H1 (cell line): ENCODE measurements around the gene PASD1. TPM values are rescaled to one million over a fixed set of nuclear protein-coding genes. Genes with fewer than 3 reads are reported as not detected.

Source experiments
- CTCF ChIA-PET: fragments of 300-600 bp; sonication (Branson Sonifier 250); formaldehyde crosslinking; loops from one replicate; lab custom pipeline; 2021; ENCODE audit not compliant: partially characterized antibody; lab: Charles Lee
- POLR2A ChIA-PET: fragments of 300-600 bp; sonication (Branson Sonifier 250); formaldehyde crosslinking; loops from one replicate; lab custom pipeline; 2021; ENCODE audit warnings: inconsistent platforms; ENCODE audit not compliant: partially characterized antibody; lab: Charles Lee
- DNase-seq, 2 experiments: peaks; one replicate each; pipeline versions ENCODE4 v3.0.0 to v3.0.0-alpha.2; 2010 to 2022; ENCODE audit warnings: low spot score in 2 of 2, low read depth in 1 of 2, mixed read lengths in 1 of 2
- FAIRE-seq: peaks from 2 replicates; lab custom pipeline; 2011; peaks lifted over from hg19 to GRCh38; lab: Jason Lieb, UNC
- H2AFZ ChIP-seq: 2 replicates; pipeline ENCODE4 v1.8.1; 2012; ENCODE audit warnings: low read length, inconsistent platforms
- H2AK5ac ChIP-seq: 2 replicates; pipeline ENCODE4 v1.6.1; 2013; ENCODE audit warnings: low read depth, low read length
- H2BK120ac ChIP-seq: replicated peaks from 2 replicates; pipeline ENCODE3; 2013; ENCODE audit warnings: low read depth, low read length, inconsistent platforms
- H2BK12ac ChIP-seq: 2 replicates; pipeline ENCODE4 v1.6.1; 2013; ENCODE audit warnings: low read depth, low read length
- H2BK15ac ChIP-seq: 2 replicates; pipeline ENCODE4 v1.6.1; 2013; ENCODE audit warnings: low read length
- H2BK20ac ChIP-seq: 2 replicates; pipeline ENCODE4 v1.6.1; 2013; ENCODE audit warnings: low read length
- H2BK5ac ChIP-seq: 2 replicates; pipeline ENCODE4 v1.6.1; 2013; ENCODE audit warnings: low read depth, low read length
- H3K14ac ChIP-seq: 2 replicates; pipeline ENCODE4 v1.6.1; 2013; ENCODE audit warnings: inconsistent platforms; ENCODE audit not compliant: insufficient read length
- H3K18ac ChIP-seq: 2 replicates; pipeline ENCODE4 v1.6.1; 2013; ENCODE audit warnings: low read length; ENCODE audit errors: extremely low read depth
- H3K23ac ChIP-seq: 2 replicates; pipeline ENCODE4 v1.6.1; 2013; ENCODE audit warnings: inconsistent platforms; ENCODE audit not compliant: insufficient read length
- H3K23me2 ChIP-seq: 2 replicates; pipeline ENCODE4 v1.6.1; 2013; ENCODE audit warnings: low read depth, low read length
- H3K27ac ChIP-seq: 2 replicates; pipeline ENCODE4 v1.6.1; 2011; ENCODE audit warnings: low read depth, low read length, inconsistent platforms
- H3K27me3 ChIP-seq, 4 experiments: replicated peaks in 1 of 4; 1 replicate in 1 of 4; 2 replicates in 3 of 4; pipeline versions ENCODE4 v1.6.1 to v1.8.1; 2011 to 2013; ENCODE audit warnings: low read length in 3 of 4, mild to moderate bottlenecking in 3 of 4, inconsistent platforms in 2 of 4, mixed read lengths in 2 of 4, moderate library complexity in 1 of 4; ENCODE audit not compliant: control insufficient read depth in 3 of 4, insufficient read depth in 3 of 4; ENCODE audit errors: extremely low read depth in 1 of 4
- H3K36me3 ChIP-seq, 4 experiments: 2 replicates each; pipeline versions ENCODE4 v1.6.1 to v1.8.1; 2011 to 2013; ENCODE audit warnings: mild to moderate bottlenecking in 4 of 4, low read length in 3 of 4, moderate library complexity in 2 of 4, control low read depth in 1 of 4, inconsistent platforms in 1 of 4; ENCODE audit not compliant: insufficient read depth in 4 of 4, control insufficient read depth in 2 of 4
- H3K4ac ChIP-seq: replicated peaks from 2 replicates; pipeline ENCODE3; 2013; ENCODE audit warnings: low read length, low read depth, mixed read lengths, inconsistent platforms; ENCODE audit not compliant: insufficient read length
- H3K4me1 ChIP-seq, 4 experiments: replicated peaks in 1 of 4; 1 replicate in 1 of 4; 2 replicates in 3 of 4; pipeline versions ENCODE4 v1.6.1 to v1.8.1; 2011 to 2013; ENCODE audit warnings: low read length in 3 of 4, inconsistent platforms in 2 of 4, mixed read lengths in 1 of 4; ENCODE audit not compliant: insufficient read depth in 4 of 4, control insufficient read depth in 3 of 4
- H3K4me2 ChIP-seq, 2 experiments: 2 replicates each; pipeline versions ENCODE4 v1.6.1 to v1.8.1; 2011 to 2013; ENCODE audit warnings: low read depth in 2 of 2, low read length in 2 of 2, control low read depth in 1 of 2, inconsistent platforms in 1 of 2, mild to moderate bottlenecking in 1 of 2; ENCODE audit not compliant: insufficient read depth in 1 of 2
- H3K4me3 ChIP-seq, 4 experiments: fragments of 200-600, 300-600 bp in 1 of 4; sonication (generic), shearing (Covaris generic), sonication (Bioruptor Twin) in 1 of 4; 2 replicates each; pipeline versions ENCODE4 v1.5.1 to v1.8.1; 2011 to 2016; ENCODE audit warnings: low read length in 4 of 4, low read depth in 3 of 4, control low read depth in 2 of 4, inconsistent platforms in 2 of 4, mild to moderate bottlenecking in 2 of 4, mixed read lengths in 1 of 4, moderate library complexity in 1 of 4; ENCODE audit not compliant: insufficient read depth in 2 of 4; ENCODE audit errors: extremely low read depth in 1 of 4
- H3K56ac ChIP-seq: replicated peaks from 2 replicates; pipeline ENCODE3; 2013; ENCODE audit warnings: low read depth, mild to moderate bottlenecking, mixed read lengths, low read length, inconsistent platforms; ENCODE audit not compliant: insufficient read length
- H3K79me1 ChIP-seq: 2 replicates; pipeline ENCODE4 v1.6.1; 2013; ENCODE audit warnings: low read depth, low read length, control low read depth
- H3K79me2 ChIP-seq, 2 experiments: 2 replicates each; pipeline versions ENCODE4 v1.6.1 to v1.8.1; 2012 to 2013; ENCODE audit warnings: low read length in 2 of 2, mild to moderate bottlenecking in 2 of 2, inconsistent platforms in 1 of 2; ENCODE audit not compliant: insufficient read depth in 2 of 2, control insufficient read depth in 1 of 2
- H3K9ac ChIP-seq, 4 experiments: replicated peaks in 1 of 4; 1 replicate in 1 of 4; 2 replicates in 3 of 4; pipeline versions ENCODE4 v1.6.1 to v1.8.1; 2011 to 2013; ENCODE audit warnings: low read depth in 3 of 4, low read length in 3 of 4, control low read depth in 2 of 4, mild to moderate bottlenecking in 2 of 4, moderate library complexity in 2 of 4, inconsistent platforms in 1 of 4; ENCODE audit errors: extremely low read depth in 1 of 4
- H3K9me3 ChIP-seq, 2 experiments: 2 replicates each; pipeline versions ENCODE4 v1.6.1 to v1.8.1; 2012 to 2013; ENCODE audit warnings: mild to moderate bottlenecking in 2 of 2, moderate library complexity in 2 of 2, control low read depth in 1 of 2, inconsistent platforms in 1 of 2, low read depth in 1 of 2, low read length in 1 of 2, mixed read lengths in 1 of 2; ENCODE audit not compliant: insufficient read depth in 2 of 2
- H4K20me1 ChIP-seq, 2 experiments: replicated peaks in 1 of 2; 2 replicates each; pipeline versions ENCODE3 to v1.8.1; 2011 to 2013; ENCODE audit warnings: inconsistent platforms in 2 of 2, low read length in 2 of 2, mild to moderate bottlenecking in 1 of 2; ENCODE audit not compliant: insufficient read depth in 2 of 2, control insufficient read depth in 1 of 2
- H4K5ac ChIP-seq: 2 replicates; pipeline ENCODE4 v1.6.1; 2013; ENCODE audit warnings: low read length, low read depth, mixed read lengths, inconsistent platforms; ENCODE audit not compliant: insufficient read length
- H4K8ac ChIP-seq: 2 replicates; pipeline ENCODE4 v1.8.0; 2013; ENCODE audit warnings: mild to moderate bottlenecking, moderate library complexity, low read length, inconsistent platforms; ENCODE audit not compliant: insufficient read depth; ENCODE audit errors: extremely low read depth
- H4K91ac ChIP-seq: replicated peaks from 2 replicates; pipeline ENCODE3; 2013; ENCODE audit warnings: low read length, mixed read lengths, inconsistent platforms; ENCODE audit not compliant: insufficient read length
- ASH2L ChIP-seq: fragments of 200-600, 300-600 bp; sonication (generic); IDR thresholded peaks from one replicate; pipeline ENCODE4 v1.7.1; 2017; ENCODE audit warnings: low read length
- CHD1 ChIP-seq: IDR thresholded peaks from 2 replicates; pipeline ENCODE4 v1.6.1; 2012; ENCODE audit warnings: low read depth, low read length, improper control_type of control experiment
- CREB1 ChIP-seq: IDR thresholded peaks from 2 replicates; pipeline ENCODE4 v1.6.1; 2012; ENCODE audit warnings: inconsistent platforms
- GTF2F1 ChIP-seq: IDR thresholded peaks from 2 replicates; pipeline ENCODE4 v1.6.1; 2012; ENCODE audit warnings: low read depth, low read length, improper control_type of control experiment, borderline replicate concordance
- JUN ChIP-seq: IDR thresholded peaks from 2 replicates; pipeline ENCODE4 v1.6.1; 2011; ENCODE audit warnings: low read depth, mild to moderate bottlenecking, improper control_type of control experiment, low read length
- JUND ChIP-seq: IDR thresholded peaks from 2 replicates; pipeline ENCODE4 v1.6.1; 2011; ENCODE audit warnings: mild to moderate bottlenecking, improper control_type of control experiment, low read length
- KDM5A ChIP-seq: fragments of 200-600 bp; IDR thresholded peaks from 2 replicates; pipeline ENCODE4 v1.7.1; 2012; ENCODE audit warnings: mild to moderate bottlenecking, low read length, inconsistent platforms, mixed read lengths
- MAFK ChIP-seq: IDR thresholded peaks from 2 replicates; pipeline ENCODE4 v1.6.1; 2012; ENCODE audit warnings: low read depth, mild to moderate bottlenecking, improper control_type of control experiment, low read length
- PHF8 ChIP-seq: fragments of 200-600 bp; sonication (generic); conservative IDR thresholded peaks from 2 replicates; pipeline ENCODE4 v1.7.1; 2012; ENCODE audit warnings: low read depth, mild to moderate bottlenecking, inconsistent platforms, low read length, moderate library complexity
- POLR2A ChIP-seq, 2 experiments: IDR thresholded peaks; 1 replicate in 1 of 2; 2 replicates in 1 of 2; pipeline ENCODE4 v1.6.1; 2011; ENCODE audit warnings: low read depth in 2 of 2, low read length in 2 of 2, mild to moderate bottlenecking in 2 of 2; ENCODE audit errors: control extremely low read depth in 1 of 2
- RBBP5 ChIP-seq: IDR thresholded peaks from 2 replicates; pipeline ENCODE4 v1.7.1; 2012; ENCODE audit warnings: low read depth, mild to moderate bottlenecking, inconsistent platforms, low read length, moderate library complexity, borderline replicate concordance
- SIN3A ChIP-seq, 2 experiments: IDR thresholded peaks in 1 of 2; conservative IDR thresholded peaks in 1 of 2; 2 replicates each; pipeline ENCODE4 v1.6.1; 2011 to 2012; ENCODE audit warnings: low read length in 2 of 2, improper control_type of control experiment in 1 of 2, low read depth in 1 of 2, mild to moderate bottlenecking in 1 of 2
- SIX5 ChIP-seq: IDR thresholded peaks from 2 replicates; pipeline ENCODE4 v1.6.1; 2011; ENCODE audit warnings: mild to moderate bottlenecking, low read depth, low read length
- SP1 ChIP-seq: IDR thresholded peaks from 2 replicates; pipeline ENCODE4 v1.6.1; 2011; ENCODE audit warnings: low read depth, low read length
- SP2 ChIP-seq: IDR thresholded peaks from 2 replicates; pipeline ENCODE4 v1.6.1; 2012; ENCODE audit warnings: mild to moderate bottlenecking, low read length, inconsistent platforms
- SP4 ChIP-seq: IDR thresholded peaks from 2 replicates; pipeline ENCODE4 v1.6.1; 2012; ENCODE audit warnings: low read length, inconsistent platforms
- TAF1 ChIP-seq: IDR thresholded peaks from 2 replicates; pipeline ENCODE4 v1.6.1; 2011; ENCODE audit warnings: mild to moderate bottlenecking, low read depth, low read length
- WGBS, 2 experiments: shearing (Covaris generic) in 1 of 2; methylation state at CpG; one replicate each; pipeline versions ENCODE4 v1.1.6 to v1.1.7; 2013 to 2015; ENCODE audit warnings: low lambda C conversion rate in 2 of 2, mixed read lengths in 2 of 2, inconsistent platforms in 1 of 2, low coverage in 1 of 2, missing lambda C conversion rate in 1 of 2; ENCODE audit not compliant: insufficient replicate concordance in 2 of 2, insufficient coverage in 1 of 2, insufficient read length in 1 of 2; ENCODE audit errors: extremely low coverage in 1 of 2, missing lambda C conversion rate in 1 of 2; 5-methylcytosine and 5-hydroxymethylcytosine counted together
- polyA plus RNA-seq, 7 experiments: library from polyadenylated mRNA; depleted of rRNA in 3 of 7; stranded (reverse) in 5 of 7; unstranded in 2 of 7; fragments of >200 nt in 5 of 7; fragments of 200-250 nt in 2 of 7; gene quantifications; 1 replicate in 5 of 7; 2 replicates in 1 of 7; 4 replicates in 1 of 7; pipeline versions ENCODE4 v1.2.1 to v1.2.3, GENCODE V29; 2011 to 2013; ENCODE audit warnings: missing spikeins in 2 of 7, mixed read lengths in 2 of 7
- total RNA-seq: library from RNA; stranded (reverse); fragmentation: NEBNext Ultra II Directional; extraction: Animal tissue kit (Norgen Biotek cat#: 25700); gene quantifications from 2 replicates; pipeline ENCODE4 v1.2.1, GENCODE V29; 2021

Gene PASD1
- total and polyA plus RNA-seq, 2 of the 8 experiments (the other 6 are each of a cell fraction or from before 2014, with no cell fraction given): 0.03 to 0.09 TPM

- H2AK5ac ChIP-seq: no peak overlapping the region
- no peaks in the 10 kb centered on the region for H3K9me3 ChIP-seq
- H3K9ac ChIP-seq: no peak overlapping the region
- FAIRE-seq: no peak
- no peaks in the 10 kb centered on the region for H3K23me2 ChIP-seq
- no peaks in the 10 kb centered on the region for H3K36me3 ChIP-seq
- H2BK120ac ChIP-seq: no peak overlapping the region
- no peak overlapping the region for H3K23ac ChIP-seq
- H3K14ac ChIP-seq: no peak overlapping the region
- no peak overlapping the region for H3K4ac ChIP-seq
- H2AFZ ChIP-seq: no peak overlapping the region
- H4K91ac ChIP-seq: no peak overlapping the region
- no peak overlapping the region for H3K18ac ChIP-seq
- DNase-seq: no peak
- H2BK20ac ChIP-seq: no peak overlapping the region
- H3K4me1 ChIP-seq: peaks cover 0 to 6% (median 0%) of the 10 kb centered on the region in 4 experiments; a peak in 1 of 7 replicates
- no peak overlapping the region for H2BK15ac ChIP-seq
- no peak overlapping the region for H2BK12ac ChIP-seq
- H3K4me3 ChIP-seq: no peak overlapping the region
- no peaks in the 10 kb centered on the region for H3K79me1 ChIP-seq
- CTCF ChIA-PET: interaction anchor here (0.9 kb wide), 1 partner anchor 11 kb away, joined by 3 read pairs; no protein-coding TSS in a partner anchor
- peaks cover 0 to 6% (median 1%) of the 10 kb centered on the region in 4 experiments; a peak in 2 of 7 replicates for H3K27me3 ChIP-seq
- no peak overlapping the region for H3K56ac ChIP-seq
- no peak overlapping the region for H4K5ac ChIP-seq
- POLR2A ChIA-PET: no interaction called here
- WGBS, 2 experiments: 89% methylated on average over 6 of the region's 6 CpGs; no CpG with 5 or more reads in 1 of the 2 experiments
- no peak overlapping the region for H4K8ac ChIP-seq
- no peaks in the 10 kb centered on the region for H4K20me1 ChIP-seq
- no peaks in the 10 kb centered on the region for H3K79me2 ChIP-seq
- no peak overlapping the region for H3K4me2 ChIP-seq
- H3K27ac ChIP-seq: no peak overlapping the region
- no peak overlapping the region for H2BK5ac ChIP-seq
- TF ChIP-seq RBBP5 (no peak), GTF2F1 (no peak), JUND (no peak), CHD1 (no peak), SIX5 (no peak), KDM5A (no peak), TAF1 (no peak), POLR2A (IDR thresholded peaks at IDR 0.05; ENCODE audit: control extremely low read depth in 1 of 2, low read depth in 2 of 2, low read length in 2 of 2) (no peak), SP2 (no peak), CREB1 (no peak), MAFK (no peak), SP1 (no peak), ASH2L (no peak), PHF8 (no peak), SP4 (no peak), JUN (no peak), SIN3A (conservative IDR thresholded peaks at IDR 0.05 in 1 of 2, IDR thresholded peaks at IDR 0.05 in 1 of 2; ENCODE audit: low read depth in 1 of 2, low read length in 2 of 2) (no peak)
Observed at GRCh38 chrX:151692825-151693224, 129.3 kb downstream of the PASD1 start.
